A673 (cell line): ENCODE measurements around the gene LAMA5. TPM values are rescaled to one million over a fixed set of nuclear protein-coding genes. Genes with fewer than 3 reads are reported as not detected.
A peak's percentile ranks its signal among the peaks of the same experiment; 100 is the strongest.

Source experiments
- BruUV-seq: library from RNA; stranded (reverse); fragments of 400-500 nt; replicated peaks from 2 replicates; lab custom pipeline; 2021; lab: Mats Ljungman, UMichigan
- CTCF ChIA-PET: fragments of 300-600 bp; sonication (Branson Sonifier 250); formaldehyde crosslinking; loops from one replicate; lab custom pipeline; 2022; ENCODE audit warnings: antibody characterized with exemption; lab: Charles Lee
- POLR2A ChIA-PET: fragments of 300-600 bp; sonication (Branson Sonifier 250); formaldehyde crosslinking; loops from one replicate; lab custom pipeline; 2022; ENCODE audit warnings: antibody characterized with exemption; ENCODE audit not compliant: low non-redundant PET; lab: Charles Lee
- DNase-seq: peaks from one replicate; pipeline ENCODE4 v3.0.0-alpha.2; 2015; ENCODE audit warnings: low spot score
- H3K27ac ChIP-seq: fragments of 200-600 bp; sonication (generic); 2 replicates; pipeline ENCODE4 v1.5.1; 2016; ENCODE audit warnings: mixed run types, low read depth, mild to moderate bottlenecking, mixed read lengths, antibody characterized with exemption, low read length; ENCODE audit not compliant: poor library complexity, severe bottlenecking
- H3K27me3 ChIP-seq: fragments of 200-600 bp; sonication (generic); replicated peaks from 2 replicates; pipeline ENCODE4 v1.6.1; 2017; ENCODE audit warnings: mixed run types, low read depth, mild to moderate bottlenecking, mixed read lengths, antibody characterized with exemption, low read length; ENCODE audit not compliant: insufficient read depth, poor library complexity
- H3K36me3 ChIP-seq: fragments of 200-600 bp; sonication (generic); 2 replicates; pipeline ENCODE4 v1.6.1; 2016; ENCODE audit warnings: mixed run types, mild to moderate bottlenecking, mixed read lengths, antibody characterized with exemption, low read length; ENCODE audit not compliant: insufficient read depth, poor library complexity, severe bottlenecking
- H3K4me1 ChIP-seq: fragments of 200-600 bp; sonication (generic); 2 replicates; pipeline ENCODE4 v1.6.1; 2017; ENCODE audit warnings: mixed run types, mild to moderate bottlenecking, mixed read lengths, antibody characterized with exemption, low read length; ENCODE audit not compliant: insufficient read depth, poor library complexity, severe bottlenecking
- H3K4me3 ChIP-seq: fragments of 200-600 bp; sonication (generic); 2 replicates; pipeline ENCODE4 v1.5.1; 2016; ENCODE audit warnings: low read depth, mixed run types, mild to moderate bottlenecking, mixed read lengths, low read length; ENCODE audit not compliant: poor library complexity, severe bottlenecking
- H3K9me3 ChIP-seq: fragments of 200-600 bp; sonication (generic); 2 replicates; pipeline ENCODE4 v1.6.1; 2016; ENCODE audit warnings: mixed run types, low read depth, mild to moderate bottlenecking, mixed read lengths, antibody characterized with exemption, low read length; ENCODE audit not compliant: poor library complexity, severe bottlenecking
- EZH2 ChIP-seq: fragments of 200-600 bp; sonication (generic); IDR thresholded peaks from 2 replicates; pipeline ENCODE4 v1.6.1; 2017; ENCODE audit warnings: borderline replicate concordance, low read depth, mild to moderate bottlenecking, mixed read lengths, antibody characterized with exemption, low read length; ENCODE audit not compliant: poor library complexity, severe bottlenecking
- intact Hi-C: fragments of 100-400 bp; cut with micrococcal nuclease; formaldehyde crosslinking; loops from one replicate; pipeline ENCODE4 v1.10.0; 2022; ENCODE audit not compliant: unreplicated experiment
- total RNA-seq: library from RNA; stranded (reverse); gene quantifications from 2 replicates; pipeline ENCODE4 v1.2.3, GENCODE V29; 2021
- TF ChIP-seq, protein P1 (sequence below): fragments of 300-800, 200-600 bp; sonication (generic); conservative IDR thresholded peaks from 2 replicates; pipeline ENCODE4 v1.5.1; 2017; ENCODE audit warnings: low read depth, mild to moderate bottlenecking, antibody characterized with exemption, low read length, moderate library complexity, mixed read lengths

LAMA5 gene
- total RNA-seq, 1 experiment from 2014 or later: 4.2 TPM

GRCh38 chr20:62408640-62409039, 41.5 kb upstream of the LAMA5 start:
- POLR2A ChIA-PET: no interaction called here
- CTCF ChIA-PET: no interaction called here
- Histone ChIP-seq H3K36me3 (no peaks in the 10 kb centered on the region), H3K27me3 (no peaks in the 10 kb centered on the region), H3K4me3 (no peak overlapping the region), H3K27ac (no peak overlapping the region), H3K4me1 (peaks cover 6% of the 10 kb centered on the region), H3K9me3 (no peaks in the 10 kb centered on the region)
- TF ChIP-seq EZH2: no peak
- TF ChIP-seq, protein P1, sequence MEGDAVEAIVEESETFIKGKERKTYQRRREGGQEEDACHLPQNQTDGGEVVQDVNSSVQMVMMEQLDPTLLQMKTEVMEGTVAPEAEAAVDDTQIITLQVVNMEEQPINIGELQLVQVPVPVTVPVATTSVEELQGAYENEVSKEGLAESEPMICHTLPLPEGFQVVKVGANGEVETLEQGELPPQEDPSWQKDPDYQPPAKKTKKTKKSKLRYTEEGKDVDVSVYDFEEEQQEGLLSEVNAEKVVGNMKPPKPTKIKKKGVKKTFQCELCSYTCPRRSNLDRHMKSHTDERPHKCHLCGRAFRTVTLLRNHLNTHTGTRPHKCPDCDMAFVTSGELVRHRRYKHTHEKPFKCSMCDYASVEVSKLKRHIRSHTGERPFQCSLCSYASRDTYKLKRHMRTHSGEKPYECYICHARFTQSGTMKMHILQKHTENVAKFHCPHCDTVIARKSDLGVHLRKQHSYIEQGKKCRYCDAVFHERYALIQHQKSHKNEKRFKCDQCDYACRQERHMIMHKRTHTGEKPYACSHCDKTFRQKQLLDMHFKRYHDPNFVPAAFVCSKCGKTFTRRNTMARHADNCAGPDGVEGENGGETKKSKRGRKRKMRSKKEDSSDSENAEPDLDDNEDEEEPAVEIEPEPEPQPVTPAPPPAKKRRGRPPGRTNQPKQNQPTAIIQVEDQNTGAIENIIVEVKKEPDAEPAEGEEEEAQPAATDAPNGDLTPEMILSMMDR: no peak
- BruUV-seq: no TSS peak
- intact Hi-C loops: no loop called here
- no peak for DNase-seq

- Histone ChIP-seq H3K9me3 (no peaks in the 10 kb centered on the region), H3K36me3 (no peaks in the 10 kb centered on the region), H3K27ac (no peak overlapping the region), H3K4me3 (no peak overlapping the region), H3K27me3 (no peaks in the 10 kb centered on the region), H3K4me1 (peaks cover 6% of the 10 kb centered on the region)
- ChIA-PET CTCF (no interaction called here), POLR2A (no interaction called here)
- BruUV-seq: no TSS peak
- DNase-seq: no peak
- TF ChIP-seq, protein P1: no peak
- no peak for TF ChIP-seq EZH2
- intact Hi-C loops: no loop called here
These were observed 40.9 kb upstream of the LAMA5 start for GRCh38 chr20:62408055-62408454.

GRCh38 chr20:62407221-62407992, 40.3 kb upstream of the LAMA5 start, which contains the start of gene CABLES2:
CABLES2 (minus strand) TSS chr20:62407285; CDS start chr20:62407276, 9 bp downstream.
- peak within 1 kb of the TSS; percentile 59 for H3K4me3 ChIP-seq
- POLR2A ChIA-PET: no interaction called here
- peak within 1 kb of the TSS; percentile 58 for H3K27ac ChIP-seq
- peak; percentile 98 for DNase-seq
- CTCF ChIA-PET: no interaction called here
- H3K27me3 ChIP-seq: no peaks in the 10 kb centered on the region
- no peaks in the 10 kb centered on the region for H3K36me3 ChIP-seq
- intact Hi-C loops: no loop called here
- no TSS peak for BruUV-seq
- TF ChIP-seq EZH2: no peak
- TF ChIP-seq, protein P1: no peak
- no peaks in the 10 kb centered on the region for H3K9me3 ChIP-seq
- H3K4me1 ChIP-seq: peaks cover 6% of the 10 kb centered on the region
